BE2C (cell line): Measurements from ENCODE around the gene C4orf17.
A peak's percentile ranks its signal among the peaks of the same experiment; 100 is the strongest.
"Not testable (repeated sequence)": the region's sequence is repeated elsewhere in the genome, so short reads cannot be mapped to it uniquely, and the experiment has no call there.

ENCODE experiments used
- DNase-seq: peaks from one replicate; pipeline ENCODE4 v3.0.0-alpha.2; 2020
- H3K27me3 ChIP-seq: fragments of 250-450 bp; sonication (Bioruptor Pico); 2 replicates; pipeline ENCODE4 v1.5.1; 2020; ENCODE audit warnings: mild to moderate bottlenecking
- H3K36me3 ChIP-seq: fragments of 250-450 bp; sonication (Bioruptor Pico); 2 replicates; pipeline ENCODE4 v1.5.1; 2020; ENCODE audit warnings: mild to moderate bottlenecking
- H3K4me1 ChIP-seq: fragments of 250-450 bp; sonication (Bioruptor Pico); 2 replicates; pipeline ENCODE4 v1.5.1; 2020
- H3K4me3 ChIP-seq: 2 replicates; pipeline ENCODE4 v1.5.1; 2011; ENCODE audit warnings: low read depth, low read length
- H3K9me3 ChIP-seq: fragments of 250-450 bp; sonication (Bioruptor Pico); 2 replicates; pipeline ENCODE4 v1.5.1; 2020
- CTCF ChIP-seq: IDR thresholded peaks from 2 replicates; pipeline ENCODE4 v1.5.1; 2012; ENCODE audit warnings: mild to moderate bottlenecking, low read depth, low read length

The C4orf17 gene

GRCh38 chr4:99529956-99530355, 19.1 kb downstream of the C4orf17 start:
- no peak for DNase-seq
- Histone ChIP-seq H3K36me3 (no peaks in the 10 kb centered on the region), H3K9me3 (no peaks in the 10 kb centered on the region), H3K27me3 (peaks cover 9% of the 10 kb centered on the region), H3K4me3 (no peak overlapping the region), H3K4me1 (no peaks in the 10 kb centered on the region)
- TF ChIP-seq CTCF = no peak

GRCh38 chr4:99534699-99535098, 23.9 kb downstream of the C4orf17 start:
- not testable (repeated sequence) for DNase-seq

GRCh38 chr4:99536271-99536670, 25.4 kb downstream of the C4orf17 start:
- DNase-seq = peak; percentile 80
- Histone ChIP-seq H3K4me1 (peaks cover 3% of the 10 kb centered on the region; the same call in 1 of the 2 replicates), H3K27me3 (no peaks in the 10 kb centered on the region), H3K36me3 (no peaks in the 10 kb centered on the region), H3K4me3 (no peak overlapping the region), H3K9me3 (no peaks in the 10 kb centered on the region)
- TF ChIP-seq CTCF = no peak

More at GRCh38 chr4:99534699-99535098, 23.9 kb downstream of the C4orf17 start:
- H3K4me1 ChIP-seq, H3K36me3 ChIP-seq, H3K27me3 ChIP-seq, H3K9me3 ChIP-seq, H3K4me3 ChIP-seq: not testable (repeated sequence)

- H3K4me1 ChIP-seq = peaks cover 3% of the 10 kb centered on the region; the same call in 1 of the 2 replicates
- H3K36me3 ChIP-seq = no peaks in the 10 kb centered on the region
- no peak for DNase-seq
- TF ChIP-seq CTCF = no peak
- H3K27me3 ChIP-seq = no peaks in the 10 kb centered on the region
- no peak overlapping the region for H3K4me3 ChIP-seq
- no peaks in the 10 kb centered on the region for H3K9me3 ChIP-seq
Measured at GRCh38 chr4:99536848-99537247, 26.0 kb downstream of the C4orf17 start.

GRCh38 chr4:99537674-99538073, 26.9 kb downstream of the C4orf17 start:
- H3K9me3 ChIP-seq = no peaks in the 10 kb centered on the region
- peaks cover 3% of the 10 kb centered on the region; the same call in 1 of the 2 replicates for H3K4me1 ChIP-seq
- no peak for TF ChIP-seq CTCF
- DNase-seq = no peak
- no peak overlapping the region for H3K4me3 ChIP-seq
- H3K27me3 ChIP-seq = no peaks in the 10 kb centered on the region
- H3K36me3 ChIP-seq = no peaks in the 10 kb centered on the region

GRCh38 chr4:99540277-99540939, 29.6 kb downstream of the C4orf17 start:
- Histone ChIP-seq H3K36me3 (no peaks in the 10 kb centered on the region), H3K4me3 (no peak overlapping the region), H3K9me3 (no peaks in the 10 kb centered on the region), H3K27me3 (peaks cover 3% of the 10 kb centered on the region; the same call in 1 of the 2 replicates), H3K4me1 (peaks cover 3% of the 10 kb centered on the region; the same call in 1 of the 2 replicates)
- no peak for DNase-seq
- TF ChIP-seq CTCF = no peak
